Measurements from ENCODE around the gene NDC80.

DNA sequence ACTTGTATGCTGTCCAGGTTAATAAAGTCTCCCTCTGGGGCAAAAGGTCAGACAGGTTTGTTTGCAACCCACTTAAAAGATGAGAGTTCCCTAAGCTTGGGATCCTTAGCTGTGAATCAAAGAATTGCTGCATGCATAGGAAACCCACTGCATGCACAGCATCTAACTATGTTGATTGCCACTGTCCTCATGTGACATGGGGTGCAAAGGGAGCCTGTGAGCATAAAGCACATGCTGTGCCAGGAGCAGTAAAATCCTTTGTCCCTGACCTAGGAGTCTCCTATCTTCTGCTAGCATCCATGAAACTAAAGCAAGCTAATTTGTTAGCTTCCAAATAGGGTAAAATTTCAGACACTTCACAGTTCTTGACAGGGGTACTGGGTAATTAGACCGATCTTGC, 13.8 kb upstream of the NDC80 start:
- TF ChIP-seq, protein P1, sequence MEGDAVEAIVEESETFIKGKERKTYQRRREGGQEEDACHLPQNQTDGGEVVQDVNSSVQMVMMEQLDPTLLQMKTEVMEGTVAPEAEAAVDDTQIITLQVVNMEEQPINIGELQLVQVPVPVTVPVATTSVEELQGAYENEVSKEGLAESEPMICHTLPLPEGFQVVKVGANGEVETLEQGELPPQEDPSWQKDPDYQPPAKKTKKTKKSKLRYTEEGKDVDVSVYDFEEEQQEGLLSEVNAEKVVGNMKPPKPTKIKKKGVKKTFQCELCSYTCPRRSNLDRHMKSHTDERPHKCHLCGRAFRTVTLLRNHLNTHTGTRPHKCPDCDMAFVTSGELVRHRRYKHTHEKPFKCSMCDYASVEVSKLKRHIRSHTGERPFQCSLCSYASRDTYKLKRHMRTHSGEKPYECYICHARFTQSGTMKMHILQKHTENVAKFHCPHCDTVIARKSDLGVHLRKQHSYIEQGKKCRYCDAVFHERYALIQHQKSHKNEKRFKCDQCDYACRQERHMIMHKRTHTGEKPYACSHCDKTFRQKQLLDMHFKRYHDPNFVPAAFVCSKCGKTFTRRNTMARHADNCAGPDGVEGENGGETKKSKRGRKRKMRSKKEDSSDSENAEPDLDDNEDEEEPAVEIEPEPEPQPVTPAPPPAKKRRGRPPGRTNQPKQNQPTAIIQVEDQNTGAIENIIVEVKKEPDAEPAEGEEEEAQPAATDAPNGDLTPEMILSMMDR (tag by site-specific recombination; IDR thresholded peaks at IDR 0.05) = no peak
- TF ChIP-seq BCL11A (tag by site-specific recombination; IDR thresholded peaks at IDR 0.05; ENCODE audit: low read depth) = no peak
- TF ChIP-seq, protein P2, sequence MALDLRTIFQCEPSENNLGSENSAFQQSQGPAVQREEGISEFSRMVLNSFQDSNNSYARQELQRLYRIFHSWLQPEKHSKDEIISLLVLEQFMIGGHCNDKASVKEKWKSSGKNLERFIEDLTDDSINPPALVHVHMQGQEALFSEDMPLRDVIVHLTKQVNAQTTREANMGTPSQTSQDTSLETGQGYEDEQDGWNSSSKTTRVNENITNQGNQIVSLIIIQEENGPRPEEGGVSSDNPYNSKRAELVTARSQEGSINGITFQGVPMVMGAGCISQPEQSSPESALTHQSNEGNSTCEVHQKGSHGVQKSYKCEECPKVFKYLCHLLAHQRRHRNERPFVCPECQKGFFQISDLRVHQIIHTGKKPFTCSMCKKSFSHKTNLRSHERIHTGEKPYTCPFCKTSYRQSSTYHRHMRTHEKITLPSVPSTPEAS (tag by site-specific recombination; IDR thresholded peaks at IDR 0.05) = no peak
- no peak for TF ChIP-seq ZNF76 (tag by site-specific recombination; IDR thresholded peaks at IDR 0.05; ENCODE audit: borderline replicate concordance, low read depth)
- no peak for TF ChIP-seq ZNF610 (tag by site-specific recombination; IDR thresholded peaks at IDR 0.05; ENCODE audit: borderline replicate concordance)
- TF ChIP-seq, protein P3, sequence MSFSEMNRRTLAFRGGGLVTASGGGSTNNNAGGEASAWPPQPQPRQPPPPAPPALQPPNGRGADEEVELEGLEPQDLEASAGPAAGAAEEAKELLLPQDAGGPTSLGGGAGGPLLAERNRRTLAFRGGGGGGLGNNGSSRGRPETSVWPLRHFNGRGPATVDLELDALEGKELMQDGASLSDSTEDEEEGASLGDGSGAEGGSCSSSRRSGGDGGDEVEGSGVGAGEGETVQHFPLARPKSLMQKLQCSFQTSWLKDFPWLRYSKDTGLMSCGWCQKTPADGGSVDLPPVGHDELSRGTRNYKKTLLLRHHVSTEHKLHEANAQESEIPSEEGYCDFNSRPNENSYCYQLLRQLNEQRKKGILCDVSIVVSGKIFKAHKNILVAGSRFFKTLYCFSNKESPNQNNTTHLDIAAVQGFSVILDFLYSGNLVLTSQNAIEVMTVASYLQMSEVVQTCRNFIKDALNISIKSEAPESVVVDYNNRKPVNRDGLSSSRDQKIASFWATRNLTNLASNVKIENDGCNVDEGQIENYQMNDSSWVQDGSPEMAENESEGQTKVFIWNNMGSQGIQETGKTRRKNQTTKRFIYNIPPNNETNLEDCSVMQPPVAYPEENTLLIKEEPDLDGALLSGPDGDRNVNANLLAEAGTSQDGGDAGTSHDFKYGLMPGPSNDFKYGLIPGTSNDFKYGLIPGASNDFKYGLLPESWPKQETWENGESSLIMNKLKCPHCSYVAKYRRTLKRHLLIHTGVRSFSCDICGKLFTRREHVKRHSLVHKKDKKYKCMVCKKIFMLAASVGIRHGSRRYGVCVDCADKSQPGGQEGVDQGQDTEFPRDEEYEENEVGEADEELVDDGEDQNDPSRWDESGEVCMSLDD (tag by site-specific recombination; IDR thresholded peaks at IDR 0.05) = no peak
- no peak for TF ChIP-seq ZNF561 (tag by site-specific recombination; IDR thresholded peaks at IDR 0.05; ENCODE audit: borderline replicate concordance)
- TF ChIP-seq ZNF24 (tag by site-specific recombination; IDR thresholded peaks at IDR 0.05) = no peak
- TF ChIP-seq, protein P4, sequence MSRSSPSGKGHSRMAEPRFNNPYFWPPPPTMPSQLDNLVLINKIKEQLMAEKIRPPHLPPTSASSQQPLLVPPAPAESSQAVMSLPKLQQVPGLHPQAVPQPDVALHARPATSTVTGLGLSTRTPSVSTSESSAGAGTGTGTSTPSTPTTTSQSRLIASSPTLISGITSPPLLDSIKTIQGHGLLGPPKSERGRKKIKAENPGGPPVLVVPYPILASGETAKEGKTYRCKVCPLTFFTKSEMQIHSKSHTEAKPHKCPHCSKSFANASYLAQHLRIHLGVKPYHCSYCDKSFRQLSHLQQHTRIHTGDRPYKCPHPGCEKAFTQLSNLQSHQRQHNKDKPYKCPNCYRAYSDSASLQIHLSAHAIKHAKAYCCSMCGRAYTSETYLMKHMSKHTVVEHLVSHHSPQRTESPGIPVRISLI (tag by site-specific recombination; IDR thresholded peaks at IDR 0.05) = no peak
- TF ChIP-seq, protein P5, sequence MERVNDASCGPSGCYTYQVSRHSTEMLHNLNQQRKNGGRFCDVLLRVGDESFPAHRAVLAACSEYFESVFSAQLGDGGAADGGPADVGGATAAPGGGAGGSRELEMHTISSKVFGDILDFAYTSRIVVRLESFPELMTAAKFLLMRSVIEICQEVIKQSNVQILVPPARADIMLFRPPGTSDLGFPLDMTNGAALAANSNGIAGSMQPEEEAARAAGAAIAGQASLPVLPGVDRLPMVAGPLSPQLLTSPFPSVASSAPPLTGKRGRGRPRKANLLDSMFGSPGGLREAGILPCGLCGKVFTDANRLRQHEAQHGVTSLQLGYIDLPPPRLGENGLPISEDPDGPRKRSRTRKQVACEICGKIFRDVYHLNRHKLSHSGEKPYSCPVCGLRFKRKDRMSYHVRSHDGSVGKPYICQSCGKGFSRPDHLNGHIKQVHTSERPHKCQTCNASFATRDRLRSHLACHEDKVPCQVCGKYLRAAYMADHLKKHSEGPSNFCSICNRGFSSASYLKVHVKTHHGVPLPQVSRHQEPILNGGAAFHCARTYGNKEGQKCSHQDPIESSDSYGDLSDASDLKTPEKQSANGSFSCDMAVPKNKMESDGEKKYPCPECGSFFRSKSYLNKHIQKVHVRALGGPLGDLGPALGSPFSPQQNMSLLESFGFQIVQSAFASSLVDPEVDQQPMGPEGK (tag by site-specific recombination; IDR thresholded peaks at IDR 0.05) = no peak
